T-cell (primary cell): Measurements from ENCODE around the gene LRIF1. TPM values are rescaled to one million over a fixed set of nuclear protein-coding genes. Genes with fewer than 3 reads are reported as not detected.

Experiments used
- ATAC-seq, 4 experiments: fragments of 200-7000 bp in 3 of 4; fragments of 150-1000 bp in 1 of 4; cut with Tn5 transposase; replicated peaks in 1 of 4; 1 replicate in 3 of 4; 2 replicates in 1 of 4; pipeline ENCODE4 v1.10.0; 2021; ENCODE audit warnings: moderate library complexity in 3 of 4, mild to moderate bottlenecking in 2 of 4, moderate number of reproducible peaks in 1 of 4
- CTCF ChIA-PET, 2 donors: fragments of 300-600 bp; sonication (Branson Sonifier 250); formaldehyde crosslinking; loops; one replicate each; lab custom pipeline; 2022; ENCODE audit warnings: antibody characterized with exemption in 2 of 2; lab: Charles Lee
- POLR2A ChIA-PET, 2 donors: fragments of 300-600 bp; sonication (Branson Sonifier 250); formaldehyde crosslinking; loops; one replicate each; lab custom pipeline; 2022; ENCODE audit warnings: antibody characterized with exemption in 2 of 2; lab: Charles Lee
- DNase-seq, 35 experiments: peaks; one replicate each; pipeline versions ENCODE4 v3.0.0 to v3.0.0-alpha.2; 2013 to 2023
- H3K27ac ChIP-seq: one replicate; pipeline ENCODE4 v1.5.1; 2013; ENCODE audit warnings: low read length
- H3K27me3 ChIP-seq, 2 experiments: replicated peaks in 1 of 2; 1 replicate in 1 of 2; 2 replicates in 1 of 2; pipeline versions ENCODE4 v1.6.1 to v1.7.0; 2013; ENCODE audit warnings: low read length in 1 of 2, mixed read lengths in 1 of 2; ENCODE audit not compliant: control insufficient read depth in 2 of 2, insufficient read depth in 2 of 2; ENCODE audit errors: extremely low read depth in 1 of 2
- H3K36me3 ChIP-seq, 2 donors: 1 replicate in 1 of 2; 2 replicates in 1 of 2; pipeline versions ENCODE4 v1.6.1 to v1.7.0; 2013; ENCODE audit warnings: low read length in 1 of 2; ENCODE audit not compliant: control insufficient read depth in 2 of 2, insufficient read depth in 1 of 2; ENCODE audit errors: extremely low read depth in 1 of 2
- H3K4me1 ChIP-seq, 2 experiments: 1 replicate in 1 of 2; 2 replicates in 1 of 2; pipeline versions ENCODE4 v1.6.1 to v1.7.0; 2013; ENCODE audit warnings: low read length in 2 of 2, mixed read lengths in 1 of 2; ENCODE audit not compliant: insufficient read depth in 2 of 2, control insufficient read depth in 1 of 2; ENCODE audit errors: extremely low read depth in 1 of 2
- H3K4me3 ChIP-seq, 2 donors: 1 replicate in 1 of 2; 2 replicates in 1 of 2; pipeline versions ENCODE4 v1.5.1 to v1.7.0; 2013; ENCODE audit warnings: mild to moderate bottlenecking in 2 of 2, low read length in 1 of 2, moderate library complexity in 1 of 2; ENCODE audit not compliant: control insufficient read depth in 1 of 2; ENCODE audit errors: extremely low read depth in 1 of 2
- H3K9me3 ChIP-seq: 2 replicates; pipeline ENCODE4 v1.7.0; 2013
- H3K27ac Mint-ChIP-seq, 2 donors: one replicate each; pipeline ENCODE4 v1.8.0; 2020 to 2021; ENCODE audit warnings: mild to moderate bottlenecking in 2 of 2, mixed read lengths in 2 of 2
- H3K27me3 Mint-ChIP-seq, 2 donors: one replicate each; pipeline ENCODE4 v1.8.0; 2021 to 2022; ENCODE audit warnings: mixed read lengths in 2 of 2
- H3K36me3 Mint-ChIP-seq: one replicate; pipeline ENCODE4 v1.8.0; 2021; ENCODE audit warnings: mixed read lengths
- H3K4me1 Mint-ChIP-seq, 3 donors: one replicate each; pipeline ENCODE4 v1.8.0; 2020 to 2022; ENCODE audit warnings: mixed read lengths in 3 of 3, mild to moderate bottlenecking in 1 of 3
- H3K4me3 Mint-ChIP-seq, 3 donors: one replicate each; pipeline ENCODE4 v1.8.0; 2020 to 2022; ENCODE audit warnings: mild to moderate bottlenecking in 3 of 3, mixed read lengths in 3 of 3, moderate library complexity in 3 of 3
- H3K9me3 Mint-ChIP-seq, 3 donors: one replicate each; pipeline ENCODE4 v1.8.0; 2020 to 2022; ENCODE audit warnings: mixed read lengths in 3 of 3
- WGBS: methylation state at CpG from one replicate; pipeline ENCODE4 v1.1.5; 2013; ENCODE audit warnings: missing lambda C conversion rate; ENCODE audit not compliant: insufficient coverage; 5-methylcytosine and 5-hydroxymethylcytosine counted together
- total RNA-seq, 35 experiments: library from RNA in 6 of 35; stranded (reverse) in 6 of 35; fragments of 120-200 nt in 1 of 35; gene quantifications; one replicate each; pipeline versions ENCODE4 v1.2.1 to v1.2.4 and lab custom pipeline; 2013 to 2026

The LRIF1 gene
- total RNA-seq, 5 donors from 2014 or later (not counting 1 experiment from before 2014, with no cell fraction given), result 6.4 to 23.8 (median 19.9) TPM

DNA sequence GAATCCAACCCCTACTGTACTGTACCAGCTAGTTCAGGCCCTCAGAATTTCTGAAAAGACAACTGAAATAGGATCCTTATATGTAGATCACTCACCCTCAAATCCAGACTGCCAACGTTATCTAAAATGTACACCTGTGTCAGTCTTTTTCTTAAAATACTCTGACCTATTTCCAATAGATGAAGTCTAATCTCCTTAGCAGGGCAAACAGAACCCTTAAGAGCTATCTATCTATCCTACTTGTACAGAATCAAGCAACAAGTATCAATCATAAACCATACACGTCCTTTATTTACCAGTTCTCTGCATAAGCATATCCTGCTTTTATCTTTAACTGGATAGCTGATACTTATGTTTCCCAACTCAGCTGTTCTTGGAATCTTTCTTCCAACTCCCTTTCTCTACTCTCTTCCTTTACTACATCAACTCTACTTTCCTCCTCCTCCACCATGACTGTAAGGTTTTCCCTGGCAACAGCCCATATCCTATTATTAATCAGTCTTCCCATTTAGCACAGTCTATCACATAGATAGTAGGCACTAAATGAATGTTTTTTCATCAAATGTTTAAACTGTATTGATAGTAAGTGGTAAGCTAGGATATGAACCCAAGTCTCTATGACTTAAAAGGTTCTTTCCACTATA is 2.8 kb downstream of the LRIF1 start:
- CTCF ChIA-PET, result interaction anchor here in 1 of 2 donors (1.1 to 2.6 kb wide), 2 partner anchors 7 to 87 kb away, joined by 4 to 5 read pairs; partner anchors contain the start of gene CD53
- Mint-ChIP-seq H3K27me3 (no peaks in the 10 kb centered on the region), H3K4me1 (peaks cover 38 to 43% (median 40%) of the 10 kb centered on the region in 3 donors), H3K36me3 (peaks cover 43% of the 10 kb centered on the region), H3K27ac (peak overlapping the region in 1 of 2 donors; percentile 0), H3K4me3 (peak overlapping the region in 1 of 3 donors; percentile 32), H3K9me3 (peaks cover 20 to 34% (median 29%) of the 10 kb centered on the region in 3 donors)
- peaks cover 0 to 12% of the 10 kb centered on the region in 2 experiments for H3K4me1 ChIP-seq
- DNase-seq, result no peak
- H3K27ac ChIP-seq, result no peak overlapping the region
- 95% methylated on average over 2 of the region's 2 CpGs for WGBS
- H3K27me3 ChIP-seq, result peaks cover 0 to under 1% of the 10 kb centered on the region in 2 experiments
- POLR2A ChIA-PET, result no interaction called here
- peaks cover 18% of the 10 kb centered on the region for H3K9me3 ChIP-seq
- no peaks in the 10 kb centered on the region for H3K36me3 ChIP-seq
- H3K4me3 ChIP-seq, result no peak overlapping the region
- ATAC-seq, result no peak

GRCh38 chr1:110957798-110958197 is 5.9 kb downstream of the LRIF1 start:
- no peaks in the 10 kb centered on the region for H3K4me1 ChIP-seq
- no peak for DNase-seq
- H3K9me3 ChIP-seq, result peaks cover 21% of the 10 kb centered on the region
- Mint-ChIP-seq H3K27ac (no peak overlapping the region), H3K4me3 (no peak overlapping the region), H3K36me3 (peaks cover 44% of the 10 kb centered on the region), H3K27me3 (no peaks in the 10 kb centered on the region), H3K4me1 (peaks cover 20 to 23% (median 21%) of the 10 kb centered on the region in 3 donors), H3K9me3 (peaks cover 12 to 27% (median 25%) of the 10 kb centered on the region in 3 donors)
- H3K27ac ChIP-seq, result no peak overlapping the region
- ChIA-PET CTCF (interaction anchor here (0.5 to 1.7 kb wide), 2 partner anchors 118 to 171 kb away, joined by 3 to 4 read pairs; no protein-coding TSS in a partner anchor), POLR2A (no interaction called here)
- no peaks in the 10 kb centered on the region for H3K27me3 ChIP-seq
- peaks cover 0 to 4% of the 10 kb centered on the region in 2 donors for H3K36me3 ChIP-seq
- ATAC-seq, result no peak
- WGBS, result 100% methylated on average over 2 of the region's 3 CpGs
- no peak overlapping the region for H3K4me3 ChIP-seq

- Histone ChIP-seq H3K27ac (no peak overlapping the region), H3K9me3 (peaks cover 20% of the 10 kb centered on the region), H3K27me3 (no peaks in the 10 kb centered on the region), H3K4me3 (no peak overlapping the region), H3K4me1 (no peaks in the 10 kb centered on the region), H3K36me3 (peaks cover 4 to 9% of the 10 kb centered on the region in 2 donors)
- no peak for ATAC-seq
- no peak overlapping the region for H3K27ac Mint-ChIP-seq
- ChIA-PET POLR2A (no interaction called here), CTCF (no interaction called here)
- peaks cover 14 to 16% (median 15%) of the 10 kb centered on the region in 3 donors for H3K4me1 Mint-ChIP-seq
- H3K36me3 Mint-ChIP-seq, result peaks cover 50% of the 10 kb centered on the region
- 89% methylated on average over 1 of the region's 4 CpGs for WGBS
- H3K27me3 Mint-ChIP-seq, result no peaks in the 10 kb centered on the region
- DNase-seq, result no peak
- H3K4me3 Mint-ChIP-seq, result no peak overlapping the region
- peaks cover 12 to 32% (median 26%) of the 10 kb centered on the region in 3 donors for H3K9me3 Mint-ChIP-seq
Measured at GRCh38 chr1:110956586-110956985, 7.1 kb downstream of the LRIF1 start.

GRCh38 chr1:110953031-110953430 is 10.7 kb downstream of the LRIF1 start:
- H3K4me3 Mint-ChIP-seq, result no peak overlapping the region
- H3K4me1 Mint-ChIP-seq, result no peaks in the 10 kb centered on the region
- H3K36me3 Mint-ChIP-seq, result peaks cover 54% of the 10 kb centered on the region
- no peaks in the 10 kb centered on the region for H3K4me1 ChIP-seq
- H3K9me3 Mint-ChIP-seq, result peaks cover 6 to 25% (median 23%) of the 10 kb centered on the region in 3 donors
- H3K27me3 Mint-ChIP-seq, result no peaks in the 10 kb centered on the region
- no peak overlapping the region for H3K27ac Mint-ChIP-seq
- POLR2A ChIA-PET, result interaction anchor here in 1 of 2 donors (0.6 kb wide), 1 partner anchor 9 kb away, joined by 4 read pairs; no protein-coding TSS in a partner anchor
- DNase-seq, result no peak
- H3K36me3 ChIP-seq, result peaks cover 4 to 13% of the 10 kb centered on the region in 2 donors
- no peak overlapping the region for H3K4me3 ChIP-seq
- H3K27ac ChIP-seq, result no peak overlapping the region
- peaks cover 13% of the 10 kb centered on the region for H3K9me3 ChIP-seq
- no peaks in the 10 kb centered on the region for H3K27me3 ChIP-seq
- CTCF ChIA-PET, result interaction anchor here (0.7 to 0.9 kb wide), 2 partner anchors 8 to 451 kb away, joined by 3 to 4 read pairs; no protein-coding TSS in a partner anchor
- no peak for ATAC-seq

DNA sequence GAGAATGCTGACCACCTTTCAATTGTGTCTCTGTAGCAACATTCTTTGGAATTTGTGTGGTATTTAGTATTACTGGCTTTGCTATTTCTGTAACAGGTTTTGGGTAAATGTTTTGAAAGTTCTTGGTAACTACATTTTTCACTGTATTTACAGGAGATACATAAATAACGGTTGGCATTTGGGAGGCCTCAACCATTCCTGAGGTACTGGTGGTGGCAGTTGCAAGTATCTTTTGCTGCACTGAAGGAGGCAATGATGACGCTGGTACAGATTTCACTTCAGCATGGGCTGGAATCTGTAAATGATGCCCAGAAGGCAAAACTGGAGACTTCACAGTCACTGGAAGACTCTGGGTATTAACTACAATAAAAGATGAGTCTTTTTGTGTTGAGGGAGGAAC is 11.7 kb downstream of the LRIF1 start:
- no peaks in the 10 kb centered on the region for H3K27me3 ChIP-seq
- H3K27me3 Mint-ChIP-seq, result no peaks in the 10 kb centered on the region
- no peak for ATAC-seq
- peaks cover 61% of the 10 kb centered on the region for H3K36me3 Mint-ChIP-seq
- ChIA-PET POLR2A (no interaction called here), CTCF (no interaction called here)
- peaks cover 6 to 25% (median 24%) of the 10 kb centered on the region in 3 donors for H3K9me3 Mint-ChIP-seq
- 100% methylated on average over 1 of the region's 2 CpGs for WGBS
- DNase-seq, result no peak
- H3K9me3 ChIP-seq, result peaks cover 10% of the 10 kb centered on the region
- H3K4me3 Mint-ChIP-seq, result no peak overlapping the region
- no peaks in the 10 kb centered on the region for H3K4me1 Mint-ChIP-seq
- no peaks in the 10 kb centered on the region for H3K4me1 ChIP-seq
- peaks cover 4 to 17% of the 10 kb centered on the region in 2 donors for H3K36me3 ChIP-seq
- no peak overlapping the region for H3K4me3 ChIP-seq
- no peak overlapping the region for H3K27ac ChIP-seq
- H3K27ac Mint-ChIP-seq, result no peak overlapping the region

GRCh38 chr1:110951161-110951560 is 12.6 kb downstream of the LRIF1 start:
- Histone ChIP-seq H3K27me3 (no peaks in the 10 kb centered on the region), H3K27ac (no peak overlapping the region), H3K36me3 (peaks cover 4 to 21% of the 10 kb centered on the region in 2 donors), H3K4me1 (no peaks in the 10 kb centered on the region), H3K9me3 (peaks cover 5% of the 10 kb centered on the region), H3K4me3 (no peak overlapping the region)
- H3K27me3 Mint-ChIP-seq, result no peaks in the 10 kb centered on the region
- WGBS, result no CpG with 5 or more reads among the region's 1 CpG
- H3K27ac Mint-ChIP-seq, result no peak overlapping the region
- POLR2A ChIA-PET, result no interaction called here
- peaks cover 6 to 27% (median 24%) of the 10 kb centered on the region in 3 donors for H3K9me3 Mint-ChIP-seq
- peaks cover 66% of the 10 kb centered on the region for H3K36me3 Mint-ChIP-seq
- H3K4me3 Mint-ChIP-seq, result no peak overlapping the region
- ATAC-seq (no peak), DNase-seq (no peak)
- CTCF ChIA-PET, result no interaction called here
- no peaks in the 10 kb centered on the region for H3K4me1 Mint-ChIP-seq
